SK-N-SH (cell line): ENCODE results near the gene DSCAML1. TPM values are rescaled to one million over a fixed set of nuclear protein-coding genes. Genes with fewer than 3 reads are reported as not detected.

Experiments
- CTCF ChIA-PET: fragments of 300-600, 350-600 bp; formaldehyde crosslinking; extraction: SDS; loops from one replicate; lab custom pipeline; 2021; lab: Yijun Ruan, JAX
- POLR2A ChIA-PET: fragments of 350-600 bp; sonication (Branson Sonifier 250); formaldehyde crosslinking; extraction: SDS; loops from one replicate; lab custom pipeline; 2020; ENCODE audit warnings: antibody characterized with exemption, inconsistent platforms; lab: Yijun Ruan, JAX
- DNase-seq: peaks from one replicate; pipeline ENCODE4 v3.0.0; 2012
- H2AFZ ChIP-seq: fragments of 200-600 bp; sonication (generic); 2 replicates; pipeline ENCODE4 v1.8.1; 2016; ENCODE audit warnings: antibody characterized with exemption, mild to moderate bottlenecking, low read depth
- H3F3A ChIP-seq: fragments of 200-600 bp; sonication (generic); replicated peaks from 2 replicates; pipeline ENCODE3; 2016; ENCODE audit warnings: antibody characterized with exemption, mild to moderate bottlenecking; ENCODE audit not compliant: insufficient read depth
- H3K27ac ChIP-seq, 2 experiments: fragments of 200-500 bp in 1 of 2; fragments of 200-600 bp in 1 of 2; sonication (Bioruptor generic) in 1 of 2; sonication (generic), shearing (Covaris generic) in 1 of 2; 2 replicates each; pipeline versions ENCODE4 v1.5.1 to v1.6.1; 2014 to 2016; ENCODE audit warnings: low read depth in 2 of 2, inconsistent platforms in 1 of 2, low read length in 1 of 2, mild to moderate bottlenecking in 1 of 2, mixed read lengths in 1 of 2
- H3K27me3 ChIP-seq: fragments of 200-600 bp; sonication (generic), shearing (Covaris generic); 2 replicates; pipeline ENCODE4 v1.6.1; 2016; ENCODE audit warnings: mixed run types; ENCODE audit not compliant: insufficient read depth
- H3K36me3 ChIP-seq, 2 experiments: fragments of 200-500 bp in 1 of 2; fragments of 200-600 bp in 1 of 2; sonication (Bioruptor generic) in 1 of 2; sonication (generic) in 1 of 2; replicated peaks in 1 of 2; 2 replicates each; pipeline versions ENCODE3 to v1.5.1; 2014 to 2016; ENCODE audit warnings: low read length in 1 of 2, mild to moderate bottlenecking in 1 of 2; ENCODE audit not compliant: insufficient read depth in 2 of 2, control insufficient read depth in 1 of 2
- H3K4me1 ChIP-seq, 2 experiments: fragments of 200-500 bp in 1 of 2; fragments of 200-600 bp in 1 of 2; sonication (Bioruptor generic) in 1 of 2; sonication (generic), shearing (Covaris generic) in 1 of 2; 2 replicates each; pipeline versions ENCODE4 v1.5.1 to v1.6.1; 2014 to 2016; ENCODE audit warnings: low read depth in 1 of 2, low read length in 1 of 2, mixed run types in 1 of 2; ENCODE audit not compliant: insufficient read depth in 2 of 2, control insufficient read depth in 1 of 2
- H3K4me2 ChIP-seq: fragments of 200-600 bp; sonication (generic), shearing (Covaris generic); 2 replicates; pipeline ENCODE4 v1.6.1; 2017; ENCODE audit warnings: mixed run types
- H3K4me3 ChIP-seq, 2 experiments: fragments of 200-500 bp in 1 of 2; fragments of 200-600 bp in 1 of 2; sonication (Bioruptor generic) in 1 of 2; sonication (generic), shearing (Covaris generic) in 1 of 2; 2 replicates each; pipeline versions ENCODE4 v1.5.1 to v1.8.1; 2014 to 2016; ENCODE audit warnings: low read depth in 2 of 2, inconsistent platforms in 1 of 2, low read length in 1 of 2, mild to moderate bottlenecking in 1 of 2, mixed read lengths in 1 of 2, moderate library complexity in 1 of 2
- H3K79me2 ChIP-seq: fragments of 200-600 bp; sonication (generic); 2 replicates; pipeline ENCODE4 v1.8.1; 2017; ENCODE audit warnings: mild to moderate bottlenecking; ENCODE audit not compliant: insufficient read depth
- H3K9ac ChIP-seq: fragments of 200-600 bp; sonication (generic); 2 replicates; pipeline ENCODE4 v1.6.1; 2017; ENCODE audit warnings: mixed run types
- H3K9me2 ChIP-seq: fragments of 200-600 bp; sonication (generic); 2 replicates; pipeline ENCODE4 v1.6.1; 2017; ENCODE audit warnings: mixed run types
- H3K9me3 ChIP-seq: fragments of 200-600 bp; sonication (generic); 2 replicates; pipeline ENCODE4 v1.6.1; 2017; ENCODE audit warnings: mixed run types, mild to moderate bottlenecking, moderate library complexity
- H4K20me1 ChIP-seq: fragments of 200-600 bp; sonication (generic); 2 replicates; pipeline ENCODE4 v1.6.1; 2017; ENCODE audit warnings: mild to moderate bottlenecking, mixed run types; ENCODE audit not compliant: insufficient read depth
- CHD2 ChIP-seq: fragments of 150-350 bp; IDR thresholded peaks from 2 replicates; pipeline ENCODE4 v1.6.1; 2018; ENCODE audit warnings: low read length; ENCODE audit not compliant: partially characterized antibody
- ELF1 ChIP-seq: IDR thresholded peaks from 2 replicates; pipeline ENCODE4 v1.4.0; 2012
- FOXJ3 ChIP-seq: sonication (generic); formaldehyde crosslinking; IDR thresholded peaks from 2 replicates; pipeline ENCODE4 v1.5.1; 2020; ENCODE audit warnings: mild to moderate bottlenecking, missing genetic modification reagents
- GABPA ChIP-seq: IDR thresholded peaks from 2 replicates; pipeline ENCODE4 v1.4.0; 2012; ENCODE audit warnings: low read depth, mild to moderate bottlenecking
- GATA2 ChIP-seq: sonication (generic); formaldehyde crosslinking; IDR thresholded peaks from 2 replicates; pipeline ENCODE4 v1.5.0; 2020; ENCODE audit warnings: mild to moderate bottlenecking, missing genetic modification reagents
- MEF2A ChIP-seq: IDR thresholded peaks from 2 replicates; pipeline ENCODE4 v1.4.0; 2012; ENCODE audit warnings: low read depth, borderline replicate concordance
- NRF1 ChIP-seq: IDR thresholded peaks from 2 replicates; pipeline ENCODE4 v1.6.1; 2012; ENCODE audit warnings: low read depth, mild to moderate bottlenecking, low read length
- POLR2AphosphoS5 ChIP-seq: IDR thresholded peaks from 2 replicates; pipeline ENCODE4 v1.6.1; 2012; ENCODE audit warnings: low read depth, low read length
- RAD21 ChIP-seq: IDR thresholded peaks from 2 replicates; pipeline ENCODE4 v1.6.1; 2012; ENCODE audit warnings: mild to moderate bottlenecking, low read length
- RCOR1 ChIP-seq: fragments of 150-350 bp; IDR thresholded peaks from 2 replicates; pipeline ENCODE4 v1.6.1; 2017; ENCODE audit warnings: antibody characterized with exemption, low read length
- RFX5 ChIP-seq: IDR thresholded peaks from 2 replicates; pipeline ENCODE4 v1.6.1; 2012; ENCODE audit warnings: mild to moderate bottlenecking, improper control_type of control experiment, low read length
- RXRA ChIP-seq: IDR thresholded peaks from 2 replicates; pipeline ENCODE4 v1.4.0; 2012; ENCODE audit warnings: low read depth, mild to moderate bottlenecking, borderline replicate concordance
- SIN3A ChIP-seq: IDR thresholded peaks from 2 replicates; pipeline ENCODE4 v1.6.1; 2012; ENCODE audit warnings: low read depth, mild to moderate bottlenecking, low read length, moderate library complexity, borderline replicate concordance
- TAF1 ChIP-seq: IDR thresholded peaks from 2 replicates; pipeline ENCODE4 v1.6.1; 2012; ENCODE audit warnings: low read depth, mild to moderate bottlenecking, low read length, moderate library complexity, borderline replicate concordance
- YY1 ChIP-seq: IDR thresholded peaks from 2 replicates; pipeline ENCODE4 v1.4.0; 2012; ENCODE audit warnings: low read depth, mild to moderate bottlenecking
- WGBS: methylation state at CpG from one replicate; pipeline ENCODE4 v1.1.6; 2017; ENCODE audit warnings: low lambda C conversion rate; 5-methylcytosine and 5-hydroxymethylcytosine counted together
- polyA plus RNA-seq, 3 experiments: library from polyadenylated mRNA; depleted of rRNA; stranded (reverse); fragments of >200 nt; gene quantifications; 2 replicates each; pipeline ENCODE4 v1.2.3, GENCODE V29; 2012
- TF ChIP-seq, protein P1 (sequence below): fragments of 150-350 bp; IDR thresholded peaks from 2 replicates; pipeline ENCODE4 v1.6.1; 2017; ENCODE audit warnings: antibody characterized with exemption, low read length, low read depth, borderline replicate concordance
- TF ChIP-seq, protein P2 (sequence below): IDR thresholded peaks from 2 replicates; pipeline ENCODE4; 2012
- TF ChIP-seq, protein P3 (sequence below): fragments of 150-350 bp; IDR thresholded peaks from 2 replicates; pipeline ENCODE4 v1.6.1; 2016; ENCODE audit warnings: mild to moderate bottlenecking, low read depth, low read length

The DSCAML1 gene
- polyA plus RNA-seq, 1 of the 3 experiments (the other 2 are of a cell fraction) = not detected

DNA sequence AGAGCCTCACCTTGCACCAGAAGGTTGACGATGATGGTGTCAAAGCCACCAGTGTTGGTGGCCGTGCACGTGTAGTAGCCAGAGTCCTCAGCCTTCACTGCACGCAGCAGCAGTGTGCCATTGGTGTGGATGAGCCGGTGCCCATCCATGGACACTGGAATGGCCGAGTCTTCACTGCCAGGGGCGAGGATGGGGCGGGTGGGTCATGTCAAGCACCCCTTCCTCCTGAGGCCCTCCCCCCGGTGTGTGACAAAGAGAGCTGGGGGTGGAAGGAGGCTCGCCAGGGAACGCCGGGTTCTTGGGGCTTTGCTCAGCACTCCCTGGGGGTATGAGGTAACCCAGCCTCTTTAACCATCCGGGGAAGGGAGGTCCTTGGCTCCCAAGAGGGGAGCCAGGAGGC, 357.8 kb downstream of the DSCAML1 start (continued):
- TF ChIP-seq, protein P1, sequence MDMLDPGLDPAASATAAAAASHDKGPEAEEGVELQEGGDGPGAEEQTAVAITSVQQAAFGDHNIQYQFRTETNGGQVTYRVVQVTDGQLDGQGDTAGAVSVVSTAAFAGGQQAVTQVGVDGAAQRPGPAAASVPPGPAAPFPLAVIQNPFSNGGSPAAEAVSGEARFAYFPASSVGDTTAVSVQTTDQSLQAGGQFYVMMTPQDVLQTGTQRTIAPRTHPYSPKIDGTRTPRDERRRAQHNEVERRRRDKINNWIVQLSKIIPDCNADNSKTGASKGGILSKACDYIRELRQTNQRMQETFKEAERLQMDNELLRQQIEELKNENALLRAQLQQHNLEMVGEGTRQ = no peak

DNA sequence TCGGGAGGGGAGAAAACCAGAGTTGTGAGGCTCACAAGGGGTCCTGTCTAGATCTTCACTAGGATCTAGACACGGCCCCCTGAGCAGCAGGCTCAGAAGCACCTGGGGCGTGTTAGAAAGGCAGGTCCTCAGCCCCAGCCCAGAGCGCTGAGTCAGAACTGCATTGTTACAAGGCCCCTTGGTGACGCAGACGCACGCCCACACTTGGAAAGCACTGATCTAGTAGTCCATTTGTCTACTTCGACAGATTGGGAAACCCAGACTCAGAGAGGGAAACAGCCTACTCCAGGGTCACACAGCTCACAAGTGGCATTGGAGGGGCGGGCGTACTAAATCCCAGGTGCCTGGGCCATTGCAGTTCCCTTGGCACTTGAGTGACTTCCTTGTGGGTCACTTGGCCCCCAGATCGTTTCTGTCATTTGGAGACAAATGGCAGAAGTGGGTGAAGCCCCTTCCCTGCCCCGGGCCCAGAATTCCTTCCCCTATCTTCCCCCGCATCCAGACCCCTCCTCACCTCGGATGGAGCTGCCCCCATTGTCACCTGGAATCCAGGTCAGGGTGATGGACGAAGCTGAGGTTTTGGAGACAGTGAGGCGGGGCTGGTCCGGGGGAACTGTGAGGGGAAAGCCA, 358.5 kb downstream of the DSCAML1 start:
- CTCF ChIA-PET = interaction anchor here (1.2 to 9.8 kb wide), 3 partner anchors 12 to 376 kb away, joined by 3 to 239 read pairs (median 5); no protein-coding TSS in a partner anchor
- TF ChIP-seq, protein P2, sequence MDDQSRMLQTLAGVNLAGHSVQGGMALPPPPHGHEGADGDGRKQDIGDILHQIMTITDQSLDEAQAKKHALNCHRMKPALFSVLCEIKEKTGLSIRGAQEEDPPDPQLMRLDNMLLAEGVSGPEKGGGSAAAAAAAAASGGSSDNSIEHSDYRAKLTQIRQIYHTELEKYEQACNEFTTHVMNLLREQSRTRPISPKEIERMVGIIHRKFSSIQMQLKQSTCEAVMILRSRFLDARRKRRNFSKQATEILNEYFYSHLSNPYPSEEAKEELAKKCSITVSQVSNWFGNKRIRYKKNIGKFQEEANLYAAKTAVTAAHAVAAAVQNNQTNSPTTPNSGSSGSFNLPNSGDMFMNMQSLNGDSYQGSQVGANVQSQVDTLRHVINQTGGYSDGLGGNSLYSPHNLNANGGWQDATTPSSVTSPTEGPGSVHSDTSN = no peak
- no peak for TF ChIP-seq RFX5
- TF ChIP-seq SIN3A = no peak
- TF ChIP-seq NRF1 = no peak
- TF ChIP-seq, all 33 proteins: peak for 0
- H3K4me1 ChIP-seq = peaks cover 0 to 8% of the 10 kb centered on the region in 2 experiments; a peak in 1 of 4 replicates
- no peaks in the 10 kb centered on the region for H3K9me2 ChIP-seq
- no peaks in the 10 kb centered on the region for H3K36me3 ChIP-seq
- no peak overlapping the region for H2AFZ ChIP-seq
- no peak overlapping the region for H3K4me3 ChIP-seq
- no peaks in the 10 kb centered on the region for H3K9me3 ChIP-seq
- no peaks in the 10 kb centered on the region for H3K79me2 ChIP-seq
- 56% methylated on average over 10 of the region's 17 CpGs for WGBS
- no peak for DNase-seq
- no peaks in the 10 kb centered on the region for H3F3A ChIP-seq
- no peaks in the 10 kb centered on the region for H4K20me1 ChIP-seq
- no peak overlapping the region for H3K27ac ChIP-seq
- no peak overlapping the region for H3K4me2 ChIP-seq
- POLR2A ChIA-PET = no interaction called here
- H3K9ac ChIP-seq = no peak overlapping the region
- H3K27me3 ChIP-seq = no peaks in the 10 kb centered on the region; the same call in 1 of the 2 replicates

DNA sequence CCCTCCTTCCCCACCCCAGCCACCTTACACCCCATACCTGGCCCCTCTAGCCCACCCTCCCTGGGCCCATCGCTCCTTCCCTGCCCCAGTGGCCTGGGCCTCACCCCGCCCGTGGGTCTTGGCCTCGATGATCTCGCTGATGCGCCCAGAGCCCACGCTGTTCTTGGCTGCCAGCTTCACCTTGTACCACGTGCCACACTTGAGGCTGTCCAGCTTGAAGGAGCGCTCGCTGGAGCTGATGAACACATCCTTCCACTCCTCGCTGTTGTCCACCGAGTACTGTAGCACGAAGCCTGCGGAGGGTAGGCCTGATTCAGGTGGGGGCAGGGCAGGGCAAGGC, 359.3 kb downstream of the DSCAML1 start:
- Histone ChIP-seq H4K20me1 (no peaks in the 10 kb centered on the region), H3K9me2 (no peaks in the 10 kb centered on the region), H2AFZ (no peak overlapping the region), H3K9me3 (no peaks in the 10 kb centered on the region), H3K79me2 (no peaks in the 10 kb centered on the region), H3K4me1 (peaks cover 0 to 1% of the 10 kb centered on the region in 2 experiments; a peak in 1 of 4 replicates), H3K27me3 (no peaks in the 10 kb centered on the region; the same call in 1 of the 2 replicates), H3K9ac (no peak overlapping the region), H3K27ac (no peak overlapping the region), H3F3A (no peaks in the 10 kb centered on the region), H3K4me2 (no peak overlapping the region), H3K4me3 (no peak overlapping the region), H3K36me3 (no peaks in the 10 kb centered on the region)
- WGBS = 83% methylated on average over 14 of the region's 14 CpGs
- ChIA-PET CTCF (interaction anchor here (1.2 to 9.8 kb wide), 5 partner anchors 11 to 380 kb away, joined by 3 to 239 read pairs (median 8); no protein-coding TSS in a partner anchor), POLR2A (no interaction called here)
- DNase-seq = no peak
- no peak for TF ChIP-seq POLR2AphosphoS5
- TF ChIP-seq RCOR1 = no peak
- no peak for TF ChIP-seq TAF1
- TF ChIP-seq GABPA = no peak
- no peak for TF ChIP-seq YY1
- no peak for TF ChIP-seq RXRA
- no peak for TF ChIP-seq FOXJ3
- TF ChIP-seq, protein P2 = no peak
- no peak for TF ChIP-seq GATA2 (CRISPR knock-in tag)
- TF ChIP-seq, protein P1 = no peak
- TF ChIP-seq, protein P3, sequence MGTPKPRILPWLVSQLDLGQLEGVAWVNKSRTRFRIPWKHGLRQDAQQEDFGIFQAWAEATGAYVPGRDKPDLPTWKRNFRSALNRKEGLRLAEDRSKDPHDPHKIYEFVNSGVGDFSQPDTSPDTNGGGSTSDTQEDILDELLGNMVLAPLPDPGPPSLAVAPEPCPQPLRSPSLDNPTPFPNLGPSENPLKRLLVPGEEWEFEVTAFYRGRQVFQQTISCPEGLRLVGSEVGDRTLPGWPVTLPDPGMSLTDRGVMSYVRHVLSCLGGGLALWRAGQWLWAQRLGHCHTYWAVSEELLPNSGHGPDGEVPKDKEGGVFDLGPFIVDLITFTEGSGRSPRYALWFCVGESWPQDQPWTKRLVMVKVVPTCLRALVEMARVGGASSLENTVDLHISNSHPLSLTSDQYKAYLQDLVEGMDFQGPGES = no peak
- no peak for TF ChIP-seq MEF2A
- no peak for TF ChIP-seq RAD21
- TF ChIP-seq ELF1 = no peak
- TF ChIP-seq CHD2 = no peak
